GM19468 (cell line): Measurements from ENCODE around the gene CDH13.

Source experiments
- ATAC-seq: cut with Tn5 transposase; IDR thresholded peaks from one replicate; pipeline ENCODE4 v1.9.1; 2021; ENCODE audit warnings: mild to moderate bottlenecking, moderate library complexity, moderate number of reproducible peaks; ENCODE audit not compliant: unreplicated experiment; ENCODE audit errors: extremely low read depth

The CDH13 gene

GRCh38 chr16:83011939-83012338 is 385.2 kb downstream of the CDH13 start:
- ATAC-seq, result no peak

- ATAC-seq, result no peak
Observed at GRCh38 chr16:83013071-83013470, 386.3 kb downstream of the CDH13 start.

GRCh38 chr16:83019963-83020362 is 393.2 kb downstream of the CDH13 start:
- ATAC-seq, result no peak

GRCh38 chr16:83021045-83021444 is 394.3 kb downstream of the CDH13 start:
- no peak for ATAC-seq

- ATAC-seq, result no peak
Observed at GRCh38 chr16:83021746-83022145, 395.0 kb downstream of the CDH13 start.

- ATAC-seq, result no peak
Observed at GRCh38 chr16:83023011-83023410, 396.2 kb downstream of the CDH13 start.

- no peak for ATAC-seq
Observed at GRCh38 chr16:83023640-83024039, 396.9 kb downstream of the CDH13 start.

GRCh38 chr16:83027973-83028372 is 401.2 kb downstream of the CDH13 start:
- no peak for ATAC-seq

- ATAC-seq, result no peak
Observed at GRCh38 chr16:83029467-83029866, 402.7 kb downstream of the CDH13 start.

GRCh38 chr16:83031524-83031923 is 404.8 kb downstream of the CDH13 start:
- no peak for ATAC-seq

- no peak for ATAC-seq
Observed at GRCh38 chr16:83037102-83037501, 410.3 kb downstream of the CDH13 start.

- no peak for ATAC-seq
Observed at GRCh38 chr16:83037884-83038283, 411.1 kb downstream of the CDH13 start.

GRCh38 chr16:83040174-83040573 is 413.4 kb downstream of the CDH13 start:
- ATAC-seq, result no peak

- ATAC-seq, result no peak
Observed at GRCh38 chr16:83044589-83044988, 417.8 kb downstream of the CDH13 start.

- no peak for ATAC-seq
Observed at GRCh38 chr16:83045790-83046189, 419.0 kb downstream of the CDH13 start.

GRCh38 chr16:83046664-83047063 is 419.9 kb downstream of the CDH13 start:
- ATAC-seq, result no peak

GRCh38 chr16:83051451-83051850 is 424.7 kb downstream of the CDH13 start:
- no peak for ATAC-seq

GRCh38 chr16:83054283-83054682 is 427.5 kb downstream of the CDH13 start:
- ATAC-seq, result no peak

GRCh38 chr16:83058376-83058775 is 431.6 kb downstream of the CDH13 start:
- no peak for ATAC-seq

GRCh38 chr16:83059237-83059636 is 432.5 kb downstream of the CDH13 start:
- no peak for ATAC-seq

GRCh38 chr16:83066011-83066410 is 439.2 kb downstream of the CDH13 start:
- ATAC-seq, result no peak

GRCh38 chr16:83066881-83067280 is 440.1 kb downstream of the CDH13 start:
- no peak for ATAC-seq

GRCh38 chr16:83068686-83069085 is 441.9 kb downstream of the CDH13 start:
- no peak for ATAC-seq
